Measurements from ENCODE around the gene COL9A3.

DNA sequence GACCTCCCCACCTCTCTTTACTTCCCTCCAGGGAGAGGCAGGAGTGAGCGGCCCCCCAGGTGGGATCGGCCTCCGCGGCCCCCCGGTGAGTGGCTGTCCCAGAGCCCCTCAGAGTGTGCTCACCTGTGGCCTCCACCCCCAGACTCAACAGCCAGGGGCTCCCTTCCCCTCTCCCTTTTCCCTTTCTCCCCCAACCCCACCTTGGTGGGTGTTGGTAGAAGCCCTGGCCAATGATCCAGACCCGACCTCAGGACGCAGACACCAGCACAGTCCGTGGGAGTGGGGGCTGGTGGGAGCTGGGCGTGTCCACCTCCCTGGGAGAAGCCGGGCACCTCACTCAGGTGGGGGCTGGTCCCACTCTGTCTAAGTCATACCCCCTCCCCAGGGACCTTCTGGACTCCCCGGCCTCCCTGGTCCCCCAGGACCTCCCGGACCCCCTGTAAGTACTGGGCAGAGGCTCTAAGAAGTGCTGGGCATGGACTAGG is 4.9 kb downstream of the COL9A3 start:
- TF ChIP-seq POLR2A (IDR thresholded peaks at IDR 0.05; ENCODE audit: low read depth, low read length), result no peak
- no peak for TF ChIP-seq POLR2AphosphoS5 (IDR thresholded peaks at IDR 0.05; ENCODE audit: low read depth, low read length)
- no peak for TF ChIP-seq TAF1 (IDR thresholded peaks at IDR 0.05; ENCODE audit: borderline replicate concordance, low read depth, low read length)

Measured in GM12892 (cell line).